Neural cell (in vitro differentiated cells): ENCODE measurements around the gene DCAF6. TPM values are rescaled to one million over a fixed set of nuclear protein-coding genes. Genes with fewer than 3 reads are reported as not detected.

Experiments
- H2AFZ ChIP-seq: fragments of 200-600, 300-800 bp; sonication (generic), shearing (Covaris generic); 2 replicates; pipeline ENCODE4 v1.6.0; 2014; ENCODE audit warnings: low read depth, mild to moderate bottlenecking, antibody characterized with exemption, low read length, moderate library complexity
- H3F3A ChIP-seq: fragments of 200-600 bp; shearing (Covaris generic); 2 replicates; pipeline ENCODE4 v1.6.1; 2016; ENCODE audit warnings: mild to moderate bottlenecking, moderate library complexity, mixed read lengths, antibody characterized with exemption, low read length; ENCODE audit not compliant: insufficient read depth, poor library complexity, severe bottlenecking
- H3K27ac ChIP-seq: fragments of 200-600, 300-800 bp; sonication (generic), shearing (Covaris generic); 2 replicates; pipeline ENCODE4 v1.5.1; 2014; ENCODE audit warnings: mild to moderate bottlenecking, low read length, moderate library complexity
- H3K27me3 ChIP-seq: fragments of 300-800, 200-600 bp; sonication (generic), shearing (Covaris generic); 2 replicates; pipeline ENCODE4 v1.6.0; 2014; ENCODE audit warnings: mild to moderate bottlenecking, low read depth, low read length, moderate library complexity; ENCODE audit not compliant: insufficient read depth
- H3K36me3 ChIP-seq: fragments of 300-800, 200-600 bp; sonication (generic), shearing (Covaris generic); 2 replicates; pipeline ENCODE4 v1.5.1; 2014; ENCODE audit warnings: mild to moderate bottlenecking, antibody characterized with exemption, low read length, moderate library complexity; ENCODE audit not compliant: insufficient read depth
- H3K4me2 ChIP-seq: fragments of 300-800, 200-600 bp; sonication (generic), shearing (Covaris generic); 2 replicates; pipeline ENCODE4 v1.6.0; 2014; ENCODE audit warnings: mild to moderate bottlenecking, low read length
- H3K4me3 ChIP-seq: fragments of 300-800, 200-600 bp; sonication (generic), shearing (Covaris generic); 2 replicates; pipeline ENCODE4 v1.5.1; 2014; ENCODE audit warnings: mild to moderate bottlenecking, low read length, moderate library complexity
- H3K79me2 ChIP-seq: fragments of 200-600 bp; shearing (Covaris generic); replicated peaks from 2 replicates; pipeline ENCODE4 v1.6.0; 2014; ENCODE audit warnings: mild to moderate bottlenecking, low read length, moderate library complexity; ENCODE audit not compliant: insufficient read depth
- H3K9ac ChIP-seq: fragments of 300-800, 200-600 bp; sonication (generic), shearing (Covaris generic); 2 replicates; pipeline ENCODE4 v1.6.1; 2016; ENCODE audit warnings: mild to moderate bottlenecking, low read length, mixed read lengths
- H3K9me2 ChIP-seq: fragments of 200-600 bp; shearing (Covaris generic); 2 replicates; pipeline ENCODE4 v1.6.1; 2016; ENCODE audit warnings: mild to moderate bottlenecking, low read length, mixed read lengths; ENCODE audit not compliant: insufficient read depth
- H3K9me3 ChIP-seq: fragments of 200-600, 300-800 bp; sonication (generic), shearing (Covaris generic); 2 replicates; pipeline ENCODE4 v1.6.1; 2016; ENCODE audit warnings: mild to moderate bottlenecking, mixed run types, low read length, moderate library complexity, mixed read lengths
- H4K20me1 ChIP-seq: fragments of 200-600 bp; shearing (Covaris generic); 2 replicates; pipeline ENCODE4 v1.6.1; 2016; ENCODE audit warnings: mild to moderate bottlenecking, mixed run types; ENCODE audit not compliant: insufficient read depth
- EP300 ChIP-seq: fragments of 450-650 bp; conservative IDR thresholded peaks from 2 replicates; pipeline ENCODE4 v1.6.1; 2014; ENCODE audit warnings: antibody characterized with exemption, mild to moderate bottlenecking, moderate library complexity; ENCODE audit not compliant: poor library complexity, severe bottlenecking
- EZH2 ChIP-seq: fragments of 200-600, 300-800 bp; shearing (Covaris generic), sonication (generic); IDR thresholded peaks from 2 replicates; pipeline ENCODE4 v1.6.1; 2014; ENCODE audit warnings: antibody characterized with exemption, low read length, borderline replicate concordance, mild to moderate bottlenecking; ENCODE audit not compliant: insufficient read depth, poor library complexity, severe bottlenecking
- MXI1 ChIP-seq: fragments of 450-650 bp; conservative IDR thresholded peaks from 2 replicates; pipeline ENCODE4 v1.6.1; 2014; ENCODE audit warnings: antibody characterized with exemption, mild to moderate bottlenecking; ENCODE audit not compliant: poor library complexity, severe bottlenecking
- POLR2AphosphoS5 ChIP-seq: IDR thresholded peaks from 2 replicates; pipeline ENCODE4 v1.6.1; 2012
- RAD21 ChIP-seq: fragments of 450-650 bp; conservative IDR thresholded peaks from 2 replicates; pipeline ENCODE4 v1.6.1; 2014; ENCODE audit warnings: antibody characterized with exemption, mild to moderate bottlenecking, moderate library complexity
- REST ChIP-seq: IDR thresholded peaks from 2 replicates; pipeline ENCODE4 v1.6.1; 2012; ENCODE audit warnings: borderline replicate concordance
- SMC3 ChIP-seq: fragments of 450-650 bp; conservative IDR thresholded peaks from 2 replicates; pipeline ENCODE4 v1.6.1; 2014; ENCODE audit warnings: antibody characterized with exemption, mild to moderate bottlenecking, moderate library complexity; ENCODE audit not compliant: poor library complexity
- TAF1 ChIP-seq: IDR thresholded peaks from 2 replicates; pipeline ENCODE4 v1.6.1; 2012; ENCODE audit warnings: low read depth
- polyA plus RNA-seq: library from polyadenylated mRNA; depleted of rRNA; stranded (reverse); fragments of >200 nt; gene quantifications from 2 replicates; pipeline ENCODE4 v1.2.3, GENCODE V29; 2014
- TF ChIP-seq, protein P1 (sequence below): fragments of 450-650 bp; IDR thresholded peaks from 2 replicates; pipeline ENCODE4 v1.5.1; 2014; ENCODE audit warnings: antibody characterized with exemption, mild to moderate bottlenecking, moderate library complexity; ENCODE audit not compliant: poor library complexity, severe bottlenecking

DCAF6 gene
- polyA plus RNA-seq, 1 donor from 2014 or later: 44.8 TPM

DNA sequence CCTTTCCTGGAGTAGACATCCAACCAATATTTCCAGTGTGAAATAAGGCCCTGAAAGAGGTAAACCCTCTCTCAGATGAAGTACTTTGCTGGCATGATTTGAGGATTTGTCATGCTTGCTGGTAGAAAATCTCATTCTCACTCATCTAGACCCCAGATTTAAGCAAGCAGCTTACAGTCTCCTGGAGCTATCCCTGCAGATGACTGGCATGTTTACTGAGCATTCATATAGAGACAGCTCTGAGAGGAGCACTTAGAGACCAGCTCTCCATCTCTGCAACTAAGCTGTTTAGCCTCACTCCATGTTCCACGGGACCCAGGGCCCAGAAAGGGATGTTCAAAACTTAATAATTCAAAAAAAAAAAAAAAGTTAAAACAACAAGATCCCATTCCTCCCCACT lies 166.0 kb downstream of the DCAF6 start:
- Histone ChIP-seq H3F3A (no peaks in the 10 kb centered on the region), H3K4me3 (no peak overlapping the region), H2AFZ (no peak overlapping the region), H3K27me3 (no peaks in the 10 kb centered on the region), H3K79me2 (no peaks in the 10 kb centered on the region), H3K9ac (no peak overlapping the region), H3K36me3 (peaks cover 10% of the 10 kb centered on the region), H4K20me1 (no peaks in the 10 kb centered on the region), H3K9me3 (no peaks in the 10 kb centered on the region), H3K9me2 (no peaks in the 10 kb centered on the region), H3K27ac (no peak overlapping the region), H3K4me2 (no peak overlapping the region)
- TF ChIP-seq TAF1: no peak
- no peak for TF ChIP-seq MXI1
- no peak for TF ChIP-seq REST
- TF ChIP-seq SMC3: no peak
- TF ChIP-seq EZH2: no peak
- no peak for TF ChIP-seq RAD21

DNA sequence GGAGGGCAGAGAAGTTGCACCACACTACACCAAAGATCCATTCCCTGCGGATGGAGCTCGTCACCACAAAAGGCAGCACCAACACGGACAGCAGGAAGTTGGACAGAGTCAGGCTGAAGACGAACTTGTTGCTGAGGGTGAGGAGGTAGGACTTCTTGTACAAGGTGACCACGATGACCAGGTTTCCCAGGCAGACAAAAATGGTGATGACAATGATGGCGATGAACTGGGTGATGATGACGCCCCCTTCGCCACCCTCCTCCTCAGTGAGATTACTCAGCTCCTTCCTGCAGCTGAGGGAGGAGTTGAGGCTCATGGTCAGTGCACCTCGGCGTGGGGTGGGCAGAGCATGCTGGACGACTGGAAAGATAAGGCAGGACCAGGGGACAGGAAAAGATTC lies 168.1 kb downstream of the DCAF6 start:
- no peak for TF ChIP-seq EP300
- TF ChIP-seq TAF1: no peak
- TF ChIP-seq, protein P1, sequence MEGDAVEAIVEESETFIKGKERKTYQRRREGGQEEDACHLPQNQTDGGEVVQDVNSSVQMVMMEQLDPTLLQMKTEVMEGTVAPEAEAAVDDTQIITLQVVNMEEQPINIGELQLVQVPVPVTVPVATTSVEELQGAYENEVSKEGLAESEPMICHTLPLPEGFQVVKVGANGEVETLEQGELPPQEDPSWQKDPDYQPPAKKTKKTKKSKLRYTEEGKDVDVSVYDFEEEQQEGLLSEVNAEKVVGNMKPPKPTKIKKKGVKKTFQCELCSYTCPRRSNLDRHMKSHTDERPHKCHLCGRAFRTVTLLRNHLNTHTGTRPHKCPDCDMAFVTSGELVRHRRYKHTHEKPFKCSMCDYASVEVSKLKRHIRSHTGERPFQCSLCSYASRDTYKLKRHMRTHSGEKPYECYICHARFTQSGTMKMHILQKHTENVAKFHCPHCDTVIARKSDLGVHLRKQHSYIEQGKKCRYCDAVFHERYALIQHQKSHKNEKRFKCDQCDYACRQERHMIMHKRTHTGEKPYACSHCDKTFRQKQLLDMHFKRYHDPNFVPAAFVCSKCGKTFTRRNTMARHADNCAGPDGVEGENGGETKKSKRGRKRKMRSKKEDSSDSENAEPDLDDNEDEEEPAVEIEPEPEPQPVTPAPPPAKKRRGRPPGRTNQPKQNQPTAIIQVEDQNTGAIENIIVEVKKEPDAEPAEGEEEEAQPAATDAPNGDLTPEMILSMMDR: no peak
- TF ChIP-seq EZH2: no peak
- TF ChIP-seq POLR2AphosphoS5: no peak
- no peak for TF ChIP-seq REST
- no peak for TF ChIP-seq SMC3
- TF ChIP-seq MXI1: no peak
- no peak for TF ChIP-seq RAD21
- Histone ChIP-seq H3K4me2 (no peak overlapping the region), H3K9ac (no peak overlapping the region), H3K9me3 (no peaks in the 10 kb centered on the region), H4K20me1 (no peaks in the 10 kb centered on the region), H3K36me3 (peaks cover 18% of the 10 kb centered on the region), H3K79me2 (peaks cover 8% of the 10 kb centered on the region), H3K4me3 (no peak overlapping the region), H3K27ac (no peak overlapping the region), H3K27me3 (no peaks in the 10 kb centered on the region), H2AFZ (no peak overlapping the region), H3K9me2 (no peaks in the 10 kb centered on the region), H3F3A (no peaks in the 10 kb centered on the region)
